Left ventricle myocardium inferior (tissue), 1 donor: Measurements from ENCODE around the gene MED9. TPM values are rescaled to one million over a fixed set of nuclear protein-coding genes. Genes with fewer than 3 reads are reported as not detected.

Source experiments
- DNase-seq: peaks from one replicate; pipeline ENCODE4 v3.0.0-alpha.2; 2020
- H3K27ac ChIP-seq: fragments of 200-600 bp; replicated peaks from 2 replicates; pipeline ENCODE4 v1.8.0; 2021
- H3K27me3 ChIP-seq: fragments of 200-600 bp; 2 replicates; pipeline ENCODE4 v1.8.0; 2021; ENCODE audit warnings: low read depth
- H3K36me3 ChIP-seq: fragments of 200-600 bp; 2 replicates; pipeline ENCODE4 v1.8.0; 2021
- H3K4me1 ChIP-seq: fragments of 200-600 bp; 2 replicates; pipeline ENCODE4 v1.8.0; 2021
- H3K4me3 ChIP-seq: fragments of 200-600 bp; 2 replicates; pipeline ENCODE4 v1.8.0; 2021; ENCODE audit warnings: mild to moderate bottlenecking, moderate library complexity
- H3K9me3 ChIP-seq: fragments of 200-600 bp; replicated peaks from 2 replicates; pipeline ENCODE4 v1.8.0; 2021
- CTCF ChIP-seq: fragments of 200-600 bp; IDR thresholded peaks from 2 replicates; pipeline ENCODE4 v1.8.0; 2021; ENCODE audit warnings: antibody characterized with exemption, mild to moderate bottlenecking, borderline replicate concordance
- intact Hi-C: fragments of 100-400 bp; cut with micrococcal nuclease; formaldehyde crosslinking; loops from one replicate; pipeline ENCODE4 v1.11.0; 2022
- total RNA-seq: library from RNA; stranded (reverse); fragmentation: NEBNext Ultra II Directional; extraction: Animal tissue kit (Norgen Biotek cat#: 25700); gene quantifications from one replicate; pipeline ENCODE4 v1.2.1, GENCODE V29; 2021
- donor health status: DM: no; HTN: yes; CAD: no; lungs with severe emphysema.

MED9 gene
- total RNA-seq, 1 donor from 2014 or later = 34.1 TPM

DNA sequence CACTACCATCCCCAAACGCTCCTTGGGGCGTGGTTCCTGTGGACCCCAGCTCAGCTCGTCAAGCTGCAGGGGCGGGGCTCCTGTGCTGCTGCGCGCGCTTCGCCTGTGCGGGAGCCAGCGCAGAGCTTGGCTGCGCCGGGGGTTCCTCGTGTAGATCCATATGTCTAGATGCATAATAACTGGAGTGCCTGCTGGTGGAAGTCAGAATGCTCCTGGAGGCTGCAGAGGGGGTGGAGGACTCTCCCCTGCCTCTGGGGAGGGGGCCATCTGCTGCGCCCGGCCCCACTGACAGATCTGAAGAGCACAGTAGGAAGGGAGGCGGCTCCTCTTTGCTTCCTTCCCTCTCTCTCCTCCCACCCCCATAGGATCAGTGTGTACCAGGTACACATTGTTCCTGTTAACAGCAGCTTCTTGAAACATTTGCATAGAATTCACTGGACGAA, 14.8 kb downstream of the MED9 start:
- Histone ChIP-seq H3K4me1 (peaks cover 74% of the 10 kb centered on the region), H3K9me3 (no peaks in the 10 kb centered on the region), H3K36me3 (peaks cover 31% of the 10 kb centered on the region), H3K27ac (peak overlapping the region; percentile 98), H3K4me3 (no peak overlapping the region), H3K27me3 (no peaks in the 10 kb centered on the region)
- no peak for TF ChIP-seq CTCF
- DNase-seq = no peak
- intact Hi-C loops = loop anchor here (10.0 kb wide), 1 partner anchor 137 kb away; no protein-coding TSS in a partner anchor

DNA sequence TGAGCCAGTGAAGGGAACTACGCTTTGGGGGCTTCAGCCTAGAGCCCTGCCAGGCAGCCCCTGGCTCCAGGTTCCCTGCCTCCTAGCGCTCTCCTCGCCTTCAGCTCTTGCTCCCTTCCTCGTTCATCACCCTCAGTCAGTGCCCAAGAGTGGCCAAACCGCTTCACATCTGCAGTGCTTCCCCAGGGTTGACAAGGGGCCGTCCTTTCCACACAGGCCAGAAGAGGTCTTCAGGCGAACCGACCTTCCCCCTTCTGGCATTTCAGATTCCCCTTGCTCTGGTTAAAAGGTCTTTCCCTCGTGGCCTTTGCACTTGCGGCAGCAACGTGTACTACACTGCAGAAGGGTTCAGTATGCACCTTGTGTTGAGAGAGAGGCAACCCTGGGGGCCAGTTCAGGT, 15.3 kb downstream of the MED9 start:
- Histone ChIP-seq H3K4me3 (no peak overlapping the region), H3K4me1 (peaks cover 78% of the 10 kb centered on the region), H3K9me3 (no peaks in the 10 kb centered on the region), H3K27me3 (no peaks in the 10 kb centered on the region), H3K27ac (peak overlapping the region; percentile 98), H3K36me3 (peaks cover 30% of the 10 kb centered on the region)
- no peak for TF ChIP-seq CTCF
- intact Hi-C loops = loop anchor here (10.0 kb wide), 1 partner anchor 137 kb away; no protein-coding TSS in a partner anchor
- no peak for DNase-seq

GRCh38 chr17:17492571-17492970, 15.8 kb downstream of the MED9 start:
- intact Hi-C loops = loop anchor here (10.0 kb wide), 1 partner anchor 138 kb away; no protein-coding TSS in a partner anchor
- DNase-seq = no peak
- peaks cover 78% of the 10 kb centered on the region for H3K4me1 ChIP-seq

DNA sequence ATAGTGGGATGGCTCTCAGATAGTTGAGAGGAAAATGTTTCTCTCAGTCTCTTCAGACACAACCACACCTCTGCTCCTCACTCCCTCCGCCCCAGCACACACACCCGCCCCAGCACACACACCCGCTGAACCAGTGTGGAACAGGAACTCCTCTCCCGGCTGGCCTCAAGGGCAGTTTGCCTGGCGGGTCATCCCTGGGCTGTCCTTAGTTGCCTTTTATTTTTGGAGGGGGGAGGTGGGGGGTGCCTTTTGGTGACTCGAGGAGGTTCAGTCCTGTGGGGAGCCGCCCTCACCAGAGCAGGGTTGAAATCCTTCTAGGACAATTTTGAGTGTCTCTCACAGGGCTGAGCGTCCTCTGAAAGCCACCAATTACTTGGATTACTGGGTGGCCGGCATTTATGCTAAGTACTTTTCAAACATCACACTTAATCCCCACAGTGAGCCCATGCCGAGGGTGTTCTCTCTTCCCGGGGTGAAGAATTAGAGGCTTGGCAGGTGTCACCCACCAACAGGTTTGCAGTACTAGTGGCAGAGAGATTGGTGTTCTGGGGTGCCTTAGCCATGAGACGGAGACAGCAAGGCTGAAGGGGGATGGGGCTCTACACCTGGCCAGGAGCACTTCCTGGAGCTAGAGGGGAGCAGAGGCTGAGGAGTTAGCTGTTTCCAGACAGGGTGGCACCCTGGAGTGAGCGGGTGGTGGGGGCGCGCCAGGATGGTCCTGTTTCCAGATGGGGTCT, 16.6 kb downstream of the MED9 start:
- no peaks in the 10 kb centered on the region for H3K9me3 ChIP-seq
- TF ChIP-seq CTCF = no peak
- H3K27me3 ChIP-seq = no peaks in the 10 kb centered on the region
- peak overlapping the region; percentile 98 for H3K27ac ChIP-seq
- H3K4me3 ChIP-seq = peak overlapping the region; percentile 86
- DNase-seq = peak; percentile 45
- peaks cover 76% of the 10 kb centered on the region for H3K4me1 ChIP-seq
- H3K36me3 ChIP-seq = peaks cover 19% of the 10 kb centered on the region
- intact Hi-C loops = loop anchor here (10.0 kb wide), 1 partner anchor 139 kb away; no protein-coding TSS in a partner anchor

More at GRCh38 chr17:17492571-17492970, 15.8 kb downstream of the MED9 start:
- Histone ChIP-seq H3K27ac (peak overlapping the region; percentile 98), H3K9me3 (no peaks in the 10 kb centered on the region), H3K4me3 (no peak overlapping the region), H3K36me3 (peaks cover 26% of the 10 kb centered on the region), H3K27me3 (no peaks in the 10 kb centered on the region)
- TF ChIP-seq CTCF = no peak

- Histone ChIP-seq H3K36me3 (peaks cover 15% of the 10 kb centered on the region), H3K27me3 (no peaks in the 10 kb centered on the region), H3K4me1 (peaks cover 70% of the 10 kb centered on the region), H3K9me3 (no peaks in the 10 kb centered on the region), H3K4me3 (peak overlapping the region; percentile 86), H3K27ac (peak overlapping the region; percentile 98)
- TF ChIP-seq CTCF = no peak
- DNase-seq = no peak
- intact Hi-C loops = loop anchor here (10.0 kb wide), 1 partner anchor 139 kb away; no protein-coding TSS in a partner anchor
Observed at GRCh38 chr17:17493986-17494466, 17.2 kb downstream of the MED9 start.
